Vagina (tissue), 2 donors: ENCODE data around the gene COL23A1. TPM values are rescaled to one million over a fixed set of nuclear protein-coding genes. Genes with fewer than 3 reads are reported as not detected.

Source experiments
- DNase-seq, 2 donors: peaks; one replicate each; pipeline ENCODE4 v3.0.0-alpha.2; 2017; ENCODE audit errors: extremely low spot score in 2 of 2
- H3K27ac ChIP-seq: fragments of 200-600 bp; sonication (generic); one replicate; pipeline ENCODE4 v1.5.1; 2019
- H3K27me3 ChIP-seq: fragments of 200-600 bp; sonication (generic); one replicate; pipeline ENCODE4 v1.5.1; 2019
- H3K36me3 ChIP-seq, 2 donors: fragments of 200-600 bp; sonication (generic); one replicate each; pipeline ENCODE4 v1.5.1; 2017 to 2019
- H3K4me1 ChIP-seq: fragments of 200-600 bp; sonication (generic); one replicate; pipeline ENCODE4 v1.5.1; 2019
- H3K4me3 ChIP-seq, 2 donors: fragments of 200-600 bp; sonication (generic); 1 replicate in 1 of 2; 2 replicates in 1 of 2; pipeline ENCODE4 v1.5.1; 2016 to 2019
- H3K9me3 ChIP-seq: fragments of 200-600 bp; sonication (generic); one replicate; pipeline ENCODE4 v1.5.1; 2019
- POLR2A ChIP-seq, 2 donors: fragments of 450-650 bp; IDR thresholded peaks; one replicate each; pipeline ENCODE4 v1.6.1; 2017; ENCODE audit warnings: antibody characterized with exemption in 2 of 2, mild to moderate bottlenecking in 2 of 2, moderate library complexity in 2 of 2
- POLR2AphosphoS5 ChIP-seq, 2 donors: sonication (generic); formaldehyde crosslinking; IDR thresholded peaks; one replicate each; pipeline ENCODE4 v1.9.0; 2017; ENCODE audit warnings: antibody characterized with exemption in 2 of 2, mild to moderate bottlenecking in 2 of 2, low read depth in 1 of 2; ENCODE audit not compliant: insufficient read depth in 1 of 2
- intact Hi-C: fragments of 100-400 bp; cut with DNase I; formaldehyde crosslinking; loops from one replicate; pipeline ENCODE4 v1.15.1; 2023
- total RNA-seq: library from RNA; depleted of rRNA; stranded (reverse); fragments of >200 nt; gene quantifications from one replicate; pipeline ENCODE4 v1.2.3, GENCODE V29; 2016
- TF ChIP-seq, protein P1 (sequence below), 3 experiments: fragments of 450-650 bp in 2 of 3; fragments of 200-600 bp in 1 of 3; sonication (generic) in 1 of 3; IDR thresholded peaks; one replicate each; pipeline ENCODE4 v1.5.1; 2017 to 2019; ENCODE audit warnings: antibody characterized with exemption in 3 of 3, mild to moderate bottlenecking in 2 of 3, moderate library complexity in 2 of 3

Gene COL23A1
- total RNA-seq, 1 donor from 2014 or later, result 3.7 TPM

DNA sequence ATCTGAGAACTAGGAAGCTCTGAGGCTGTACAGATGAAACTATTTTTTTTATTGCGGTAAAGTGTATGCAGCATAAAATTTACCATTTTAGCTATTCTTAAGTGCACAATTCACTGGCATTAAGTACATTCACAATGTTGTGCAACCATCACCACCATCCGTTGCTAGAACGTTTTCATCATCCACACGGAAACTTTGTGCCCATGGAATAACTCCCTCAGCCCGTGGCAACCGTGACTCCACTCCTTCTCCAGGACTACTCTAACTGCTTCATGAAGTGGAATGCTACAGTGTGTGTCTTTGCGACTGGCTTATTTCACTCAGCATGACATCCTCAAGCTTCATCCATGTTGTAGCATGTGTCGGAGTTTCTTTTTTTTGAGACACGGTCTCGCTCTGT, 57.1 kb downstream of the COL23A1 start:
- intact Hi-C loops, result no loop called here
- no peak overlapping the region for H3K4me3 ChIP-seq
- TF ChIP-seq, protein P1, sequence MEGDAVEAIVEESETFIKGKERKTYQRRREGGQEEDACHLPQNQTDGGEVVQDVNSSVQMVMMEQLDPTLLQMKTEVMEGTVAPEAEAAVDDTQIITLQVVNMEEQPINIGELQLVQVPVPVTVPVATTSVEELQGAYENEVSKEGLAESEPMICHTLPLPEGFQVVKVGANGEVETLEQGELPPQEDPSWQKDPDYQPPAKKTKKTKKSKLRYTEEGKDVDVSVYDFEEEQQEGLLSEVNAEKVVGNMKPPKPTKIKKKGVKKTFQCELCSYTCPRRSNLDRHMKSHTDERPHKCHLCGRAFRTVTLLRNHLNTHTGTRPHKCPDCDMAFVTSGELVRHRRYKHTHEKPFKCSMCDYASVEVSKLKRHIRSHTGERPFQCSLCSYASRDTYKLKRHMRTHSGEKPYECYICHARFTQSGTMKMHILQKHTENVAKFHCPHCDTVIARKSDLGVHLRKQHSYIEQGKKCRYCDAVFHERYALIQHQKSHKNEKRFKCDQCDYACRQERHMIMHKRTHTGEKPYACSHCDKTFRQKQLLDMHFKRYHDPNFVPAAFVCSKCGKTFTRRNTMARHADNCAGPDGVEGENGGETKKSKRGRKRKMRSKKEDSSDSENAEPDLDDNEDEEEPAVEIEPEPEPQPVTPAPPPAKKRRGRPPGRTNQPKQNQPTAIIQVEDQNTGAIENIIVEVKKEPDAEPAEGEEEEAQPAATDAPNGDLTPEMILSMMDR (IDR thresholded peaks at IDR 0.05), result no peak
- TF ChIP-seq POLR2AphosphoS5 (IDR thresholded peaks at IDR 0.05; ENCODE audit: insufficient read depth in 1 of 2, low read depth in 1 of 2) (no peak), POLR2A (IDR thresholded peaks at IDR 0.05) (no peak)
- no peak for DNase-seq
- no peak overlapping the region for H3K27ac ChIP-seq
- H3K4me1 ChIP-seq, result no peaks in the 10 kb centered on the region
- H3K27me3 ChIP-seq, result no peaks in the 10 kb centered on the region
- H3K36me3 ChIP-seq, result no peaks in the 10 kb centered on the region
- H3K9me3 ChIP-seq, result no peaks in the 10 kb centered on the region

DNA sequence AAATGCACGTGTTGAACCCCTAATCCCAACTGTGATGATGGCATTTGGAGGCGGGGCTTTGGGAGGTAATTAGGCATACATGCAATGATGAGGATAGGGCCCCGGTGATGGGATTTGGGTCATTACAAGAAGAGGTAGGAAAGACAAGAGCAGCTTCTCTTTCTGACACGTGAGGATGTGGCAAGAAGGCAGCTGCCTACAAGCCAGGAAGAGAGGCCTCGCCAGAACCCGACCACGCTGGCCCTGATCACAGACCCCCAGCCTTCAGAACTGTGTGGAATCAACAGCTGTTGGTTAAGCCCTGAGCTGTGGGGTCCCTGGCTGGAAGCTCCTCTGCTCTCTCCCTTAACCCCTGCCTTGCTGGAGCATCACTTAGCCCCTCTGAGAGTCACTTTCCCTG, 57.5 kb downstream of the COL23A1 start:
- intact Hi-C loops, result no loop called here
- TF ChIP-seq, protein P1 (IDR thresholded peaks at IDR 0.05), result no peak
- TF ChIP-seq POLR2AphosphoS5 (IDR thresholded peaks at IDR 0.05; ENCODE audit: insufficient read depth in 1 of 2, low read depth in 1 of 2) (no peak), POLR2A (IDR thresholded peaks at IDR 0.05) (no peak)

DNA sequence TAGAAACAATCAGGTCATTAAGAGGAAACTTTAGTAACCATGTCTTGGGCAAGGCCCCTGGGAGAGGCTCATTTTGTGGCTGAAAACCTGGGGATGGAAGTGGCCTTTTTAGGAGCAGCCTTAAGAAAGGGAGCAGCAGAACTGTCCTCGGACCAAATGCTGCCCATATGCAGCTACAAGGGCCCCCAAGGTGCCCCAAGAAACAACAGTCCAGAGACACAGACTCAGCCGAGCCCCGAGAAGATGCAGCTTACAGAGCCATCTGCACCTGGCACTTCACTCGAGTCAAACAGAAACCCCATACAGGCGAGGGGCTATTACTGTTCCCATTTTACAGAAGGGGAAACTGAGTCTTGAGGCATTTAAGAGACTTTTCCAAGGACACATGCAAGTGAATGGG, 58.0 kb downstream of the COL23A1 start:
- Histone ChIP-seq H3K9me3 (no peaks in the 10 kb centered on the region), H3K27me3 (no peaks in the 10 kb centered on the region), H3K27ac (no peak overlapping the region), H3K4me3 (no peak overlapping the region), H3K36me3 (no peaks in the 10 kb centered on the region), H3K4me1 (no peaks in the 10 kb centered on the region)
- DNase-seq, result no peak
- intact Hi-C loops, result no loop called here
- no peak for TF ChIP-seq POLR2AphosphoS5 (IDR thresholded peaks at IDR 0.05; ENCODE audit: insufficient read depth in 1 of 2, low read depth in 1 of 2)
- no peak for TF ChIP-seq POLR2A (IDR thresholded peaks at IDR 0.05)
- TF ChIP-seq, protein P1 (IDR thresholded peaks at IDR 0.05), result no peak

More for the DNA sequence above, 57.5 kb downstream of the COL23A1 start:
- no peak overlapping the region for H3K4me3 ChIP-seq
- no peak overlapping the region for H3K27ac ChIP-seq
- no peaks in the 10 kb centered on the region for H3K4me1 ChIP-seq
- H3K36me3 ChIP-seq, result no peaks in the 10 kb centered on the region
- DNase-seq, result no peak
- H3K9me3 ChIP-seq, result no peaks in the 10 kb centered on the region
- no peaks in the 10 kb centered on the region for H3K27me3 ChIP-seq

DNA sequence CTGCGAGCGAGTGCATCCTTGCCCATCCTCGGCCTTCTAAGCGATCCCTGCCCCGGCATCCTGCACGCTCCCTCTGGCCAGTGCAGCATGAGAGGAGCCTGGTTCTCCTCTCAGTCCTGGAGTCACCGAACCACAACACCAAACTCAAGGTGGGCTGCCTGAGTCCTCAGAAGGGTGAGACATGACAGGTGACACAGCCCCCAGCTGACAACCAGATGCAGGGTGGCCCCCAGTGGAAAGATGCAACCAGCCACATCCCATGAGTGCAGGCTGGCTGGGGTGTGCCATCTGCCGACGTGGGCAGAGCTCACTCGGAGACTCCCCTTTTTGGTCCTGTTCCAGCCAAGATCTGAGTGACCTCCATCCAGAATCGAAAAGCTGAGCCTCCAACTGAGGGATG, 58.4 kb downstream of the COL23A1 start:
- Histone ChIP-seq H3K9me3 (no peaks in the 10 kb centered on the region), H3K4me3 (no peak overlapping the region), H3K36me3 (no peaks in the 10 kb centered on the region), H3K27me3 (no peaks in the 10 kb centered on the region), H3K27ac (no peak overlapping the region), H3K4me1 (no peaks in the 10 kb centered on the region)
- TF ChIP-seq POLR2A (IDR thresholded peaks at IDR 0.05), result no peak
- TF ChIP-seq, protein P1 (IDR thresholded peaks at IDR 0.05), result no peak
- no peak for TF ChIP-seq POLR2AphosphoS5 (IDR thresholded peaks at IDR 0.05; ENCODE audit: insufficient read depth in 1 of 2, low read depth in 1 of 2)
- intact Hi-C loops, result no loop called here
- DNase-seq, result no peak

DNA sequence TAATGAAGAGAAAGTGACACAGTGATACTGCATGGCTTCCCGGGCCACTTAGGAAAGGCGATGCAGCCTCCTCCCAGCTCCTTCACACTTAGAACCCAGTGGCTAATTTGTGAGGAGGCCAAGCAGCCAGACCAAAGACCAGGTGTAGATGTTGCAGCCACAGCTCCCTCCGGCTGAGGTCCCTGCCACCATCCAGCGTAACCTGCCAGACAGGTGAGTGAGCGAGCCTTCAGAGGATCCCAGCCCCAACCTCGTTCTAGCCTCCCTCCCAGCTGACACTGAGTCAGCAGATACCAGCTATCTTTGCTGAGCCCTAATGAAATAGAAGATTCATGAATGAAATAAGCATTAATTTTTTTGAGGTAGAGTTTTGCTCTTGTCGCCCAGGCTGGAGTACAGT, 59.7 kb downstream of the COL23A1 start:
- no peaks in the 10 kb centered on the region for H3K4me1 ChIP-seq
- intact Hi-C loops, result no loop called here
- no peaks in the 10 kb centered on the region for H3K36me3 ChIP-seq
- no peaks in the 10 kb centered on the region for H3K27me3 ChIP-seq
- DNase-seq, result no peak
- no peak overlapping the region for H3K4me3 ChIP-seq
- no peaks in the 10 kb centered on the region for H3K9me3 ChIP-seq
- no peak for TF ChIP-seq POLR2AphosphoS5 (IDR thresholded peaks at IDR 0.05; ENCODE audit: insufficient read depth in 1 of 2, low read depth in 1 of 2)
- TF ChIP-seq, protein P1 (IDR thresholded peaks at IDR 0.05), result no peak
- no peak for TF ChIP-seq POLR2A (IDR thresholded peaks at IDR 0.05)
- H3K27ac ChIP-seq, result no peak overlapping the region
